Natural killer cell (primary cell): ENCODE measurements around the gene KMO. TPM values are rescaled to one million over a fixed set of nuclear protein-coding genes. Genes with fewer than 3 reads are reported as not detected.

Experiments used
- ATAC-seq, 3 donors: fragments of 150-1000 bp in 2 of 3; fragments of 200-7000 bp in 1 of 3; cut with Tn5 transposase; 1 replicate in 1 of 3; 2 replicates in 2 of 3; pipeline ENCODE4 v1.10.0; 2021; ENCODE audit warnings: mild to moderate bottlenecking in 2 of 3, moderate library complexity in 2 of 3
- DNase-seq, 2 donors: peaks; one replicate each; pipeline versions ENCODE4 v3.0.0 to v3.0.0-alpha.2; 2013 to 2021; ENCODE audit warnings: mixed read lengths in 1 of 2
- H3K27ac ChIP-seq: one replicate; pipeline ENCODE4 v1.5.1; 2013; ENCODE audit warnings: mild to moderate bottlenecking, low read length
- H3K27me3 ChIP-seq: one replicate; pipeline ENCODE4 v1.6.1; 2013; ENCODE audit warnings: low read length; ENCODE audit not compliant: control insufficient read depth, insufficient read depth
- H3K36me3 ChIP-seq: one replicate; pipeline ENCODE4 v1.6.1; 2013; ENCODE audit warnings: low read length; ENCODE audit not compliant: control insufficient read depth, insufficient read depth
- H3K4me1 ChIP-seq: one replicate; pipeline ENCODE4 v1.6.1; 2013; ENCODE audit warnings: low read length; ENCODE audit not compliant: control insufficient read depth, insufficient read depth
- H3K4me3 ChIP-seq: one replicate; pipeline ENCODE4 v1.5.1; 2013; ENCODE audit warnings: low read length
- H3K9me3 ChIP-seq: one replicate; pipeline ENCODE4 v1.6.1; 2013; ENCODE audit warnings: low read length; ENCODE audit not compliant: control insufficient read depth, insufficient read depth
- H3K27ac Mint-ChIP-seq, 2 donors: one replicate each; pipeline ENCODE4 v1.8.0; 2022; ENCODE audit warnings: mild to moderate bottlenecking in 2 of 2, mixed read lengths in 2 of 2, moderate library complexity in 1 of 2
- H3K27me3 Mint-ChIP-seq, 2 donors: one replicate each; pipeline ENCODE4 v1.8.0; 2022; ENCODE audit warnings: low read depth in 2 of 2, mixed read lengths in 2 of 2
- H3K36me3 Mint-ChIP-seq: one replicate; pipeline ENCODE4 v1.8.0; 2022; ENCODE audit warnings: mixed read lengths
- H3K4me1 Mint-ChIP-seq, 2 donors: one replicate each; pipeline ENCODE4 v1.8.0; 2022; ENCODE audit warnings: mixed read lengths in 2 of 2
- H3K4me3 Mint-ChIP-seq: one replicate; pipeline ENCODE4 v1.8.0; 2022; ENCODE audit warnings: mild to moderate bottlenecking, moderate library complexity, mixed read lengths
- H3K9me3 Mint-ChIP-seq, 2 donors: one replicate each; pipeline ENCODE4 v1.8.0; 2022; ENCODE audit warnings: mixed read lengths in 2 of 2
- WGBS: methylation state at CpG from one replicate; pipeline ENCODE4 v1.1.7; 2013; ENCODE audit warnings: missing lambda C conversion rate; ENCODE audit not compliant: insufficient coverage; 5-methylcytosine and 5-hydroxymethylcytosine counted together
- intact Hi-C: fragments of 100-400 bp; cut with micrococcal nuclease; formaldehyde crosslinking; loops from one replicate; pipeline ENCODE4 v1.14.2; 2022
- total RNA-seq, 4 donors: library from RNA; stranded (reverse); fragments of 120-200 nt in 1 of 4; gene quantifications; one replicate each; pipeline versions ENCODE4 v1.2.3 to v1.2.4, GENCODE V29; 2013 to 2022
- TF ChIP-seq, protein P1 (sequence below): fragments of 200-600 bp; IDR thresholded peaks from one replicate; pipeline ENCODE4 v1.8.0; 2022; ENCODE audit warnings: antibody characterized with exemption

Gene KMO
- total RNA-seq, 3 donors from 2014 or later (not counting 1 experiment from before 2014, with no cell fraction given): 0.97 to 1.1 TPM; not detected in 1

DNA sequence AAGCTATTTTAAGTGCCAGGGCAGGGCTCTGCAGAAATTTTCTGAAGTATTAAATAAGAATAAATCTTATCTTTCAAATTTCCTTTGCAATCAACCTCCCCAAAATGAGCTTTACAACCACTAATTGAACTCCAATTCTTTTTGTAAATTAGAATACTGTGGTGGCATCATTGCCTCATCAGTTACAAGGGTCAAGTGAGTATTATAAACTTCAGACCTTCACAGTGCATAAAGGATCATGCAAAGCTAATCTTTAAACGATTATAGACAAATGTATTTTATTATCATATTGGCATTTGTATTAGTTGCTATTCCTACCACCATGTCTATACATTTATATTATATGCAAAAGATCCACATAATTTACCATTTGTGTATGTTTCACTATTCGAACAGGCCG, 100.8 kb downstream of the KMO start:
- Mint-ChIP-seq H3K27ac (no peak overlapping the region), H3K27me3 (no peaks in the 10 kb centered on the region), H3K4me3 (no peak overlapping the region), H3K36me3 (no peaks in the 10 kb centered on the region), H3K4me1 (peaks cover 13 to 15% of the 10 kb centered on the region in 2 donors), H3K9me3 (no peaks in the 10 kb centered on the region)
- DNase-seq (no peak), ATAC-seq (no peak)
- Histone ChIP-seq H3K4me1 (no peaks in the 10 kb centered on the region), H3K4me3 (no peak overlapping the region), H3K36me3 (no peaks in the 10 kb centered on the region), H3K27me3 (no peaks in the 10 kb centered on the region), H3K9me3 (no peaks in the 10 kb centered on the region), H3K27ac (no peak overlapping the region)
- TF ChIP-seq, protein P1, sequence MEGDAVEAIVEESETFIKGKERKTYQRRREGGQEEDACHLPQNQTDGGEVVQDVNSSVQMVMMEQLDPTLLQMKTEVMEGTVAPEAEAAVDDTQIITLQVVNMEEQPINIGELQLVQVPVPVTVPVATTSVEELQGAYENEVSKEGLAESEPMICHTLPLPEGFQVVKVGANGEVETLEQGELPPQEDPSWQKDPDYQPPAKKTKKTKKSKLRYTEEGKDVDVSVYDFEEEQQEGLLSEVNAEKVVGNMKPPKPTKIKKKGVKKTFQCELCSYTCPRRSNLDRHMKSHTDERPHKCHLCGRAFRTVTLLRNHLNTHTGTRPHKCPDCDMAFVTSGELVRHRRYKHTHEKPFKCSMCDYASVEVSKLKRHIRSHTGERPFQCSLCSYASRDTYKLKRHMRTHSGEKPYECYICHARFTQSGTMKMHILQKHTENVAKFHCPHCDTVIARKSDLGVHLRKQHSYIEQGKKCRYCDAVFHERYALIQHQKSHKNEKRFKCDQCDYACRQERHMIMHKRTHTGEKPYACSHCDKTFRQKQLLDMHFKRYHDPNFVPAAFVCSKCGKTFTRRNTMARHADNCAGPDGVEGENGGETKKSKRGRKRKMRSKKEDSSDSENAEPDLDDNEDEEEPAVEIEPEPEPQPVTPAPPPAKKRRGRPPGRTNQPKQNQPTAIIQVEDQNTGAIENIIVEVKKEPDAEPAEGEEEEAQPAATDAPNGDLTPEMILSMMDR: no peak
- intact Hi-C loops: no loop called here
- WGBS: no CpG with 5 or more reads among the region's 3 CpGs

DNA sequence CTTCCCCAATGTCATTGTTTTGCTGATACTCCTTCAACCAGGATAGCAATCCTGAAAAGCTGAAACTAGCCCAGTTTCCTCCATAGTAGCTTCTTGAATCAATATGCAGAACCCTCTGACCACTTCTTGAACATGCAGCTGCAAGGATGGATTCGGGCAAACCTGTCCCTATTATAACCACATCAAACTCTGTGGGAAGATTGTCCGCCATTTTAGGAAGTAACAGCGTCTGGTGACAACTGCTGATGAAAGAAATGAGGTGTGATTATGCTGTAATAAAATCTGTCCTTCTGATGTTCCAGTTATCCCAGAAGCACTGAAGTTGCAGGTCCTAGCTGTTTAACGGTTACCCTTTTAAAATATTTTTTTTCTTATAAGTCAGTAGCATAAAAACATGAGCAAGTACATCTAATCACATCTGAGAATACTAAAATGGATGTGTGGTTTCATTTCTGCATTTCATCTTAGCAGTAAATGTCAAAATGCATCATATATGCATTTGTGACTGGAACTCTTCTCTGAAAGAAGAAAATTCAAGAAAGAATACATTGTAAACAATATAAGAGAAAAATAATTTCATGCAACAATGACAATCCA, 103.5 kb downstream of the KMO start:
- Mint-ChIP-seq H3K4me3 (peak overlapping the region; percentile 9), H3K27me3 (no peaks in the 10 kb centered on the region), H3K27ac (no peak overlapping the region), H3K4me1 (peaks cover 22 to 26% of the 10 kb centered on the region in 2 donors), H3K9me3 (no peaks in the 10 kb centered on the region), H3K36me3 (no peaks in the 10 kb centered on the region)
- no peak for DNase-seq
- no peak for ATAC-seq
- no peaks in the 10 kb centered on the region for H3K27me3 ChIP-seq
- TF ChIP-seq, protein P1: no peak
- H3K27ac ChIP-seq: no peak overlapping the region
- peaks cover 3% of the 10 kb centered on the region for H3K4me1 ChIP-seq
- WGBS: 23% methylated on average over 2 of the region's 4 CpGs
- intact Hi-C loops: loop anchor here (5.0 kb wide), 1 partner anchor 113 kb away; no protein-coding TSS in a partner anchor
- H3K9me3 ChIP-seq: no peaks in the 10 kb centered on the region
- H3K36me3 ChIP-seq: no peaks in the 10 kb centered on the region
- H3K4me3 ChIP-seq: no peak overlapping the region

DNA sequence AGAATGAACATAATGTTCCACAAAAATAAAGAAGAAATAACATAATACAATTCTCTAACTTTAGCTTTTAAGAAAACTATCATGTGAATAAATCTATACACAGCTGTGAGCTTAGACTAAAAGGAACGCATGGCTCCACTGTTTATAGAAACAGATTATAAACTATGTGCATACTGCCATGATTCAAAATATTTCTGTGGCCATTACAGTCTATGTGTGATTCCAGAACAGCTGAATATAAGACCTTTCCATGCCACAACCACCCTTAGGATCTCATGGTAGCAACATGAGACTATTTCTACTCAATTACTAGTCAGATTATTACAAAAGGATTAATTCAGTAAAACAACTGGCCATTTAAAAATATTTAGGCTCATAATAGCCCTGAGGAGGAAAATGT, 104.1 kb downstream of the KMO start:
- Histone ChIP-seq H3K4me3 (no peak overlapping the region), H3K4me1 (peaks cover 5% of the 10 kb centered on the region), H3K27me3 (no peaks in the 10 kb centered on the region), H3K9me3 (no peaks in the 10 kb centered on the region), H3K36me3 (no peaks in the 10 kb centered on the region), H3K27ac (no peak overlapping the region)
- no peaks in the 10 kb centered on the region for H3K36me3 Mint-ChIP-seq
- no peak overlapping the region for H3K27ac Mint-ChIP-seq
- no peak for DNase-seq
- H3K4me1 Mint-ChIP-seq: peaks cover 22 to 31% of the 10 kb centered on the region in 2 donors
- no peak overlapping the region for H3K4me3 Mint-ChIP-seq
- no peaks in the 10 kb centered on the region for H3K9me3 Mint-ChIP-seq
- intact Hi-C loops: loop anchor here (5.0 kb wide), 1 partner anchor 114 kb away; no protein-coding TSS in a partner anchor
- TF ChIP-seq, protein P1: no peak
- WGBS: 80% methylated on average over 1 of the region's 1 CpG
- no peaks in the 10 kb centered on the region for H3K27me3 Mint-ChIP-seq
- ATAC-seq: no peak
